Measurements from ENCODE around the gene RGS3.

The RGS3 gene

GRCh38 chr9:113623851-113624485, 160.4 kb downstream of the RGS3 start:
- ChIA-PET CTCF (interaction anchor here (0.7 to 19.1 kb wide), 3 partner anchors 11 to 32 kb away, joined by 3 to 134 read pairs (median 3); no protein-coding TSS in a partner anchor), POLR2A (interaction anchor here (1.3 kb wide), 1 partner anchor 9 kb away, joined by 4 read pairs; no protein-coding TSS in a partner anchor)
- no peak for TF ChIP-seq CTCF (IDR thresholded peaks at IDR 0.05; ENCODE audit: control extremely low read depth, extremely low read depth, low read depth, missing control alignments)
- no peak for DNase-seq (ENCODE audit: extremely low spot score)

- no peak for DNase-seq (ENCODE audit: extremely low spot score)
- POLR2A ChIA-PET = no interaction called here
- CTCF ChIA-PET = interaction anchor here (0.9 to 19.1 kb wide), 4 partner anchors 12 to 33 kb away, joined by 3 to 134 read pairs (median 4); no protein-coding TSS in a partner anchor
- no peak for TF ChIP-seq CTCF (IDR thresholded peaks at IDR 0.05; ENCODE audit: control extremely low read depth, extremely low read depth, low read depth, missing control alignments)
Measured at GRCh38 chr9:113624721-113625120, 161.2 kb downstream of the RGS3 start.

- no peak for TF ChIP-seq CTCF (IDR thresholded peaks at IDR 0.05; ENCODE audit: control extremely low read depth, extremely low read depth, low read depth, missing control alignments)
- CTCF ChIA-PET = interaction anchor here (1.1 to 19.1 kb wide), 4 partner anchors 10 to 34 kb away, joined by 3 to 134 read pairs (median 4); no protein-coding TSS in a partner anchor
- POLR2A ChIA-PET = no interaction called here
Measured at GRCh38 chr9:113625486-113625885, 162.0 kb downstream of the RGS3 start.

GRCh38 chr9:113626735-113627495, 163.4 kb downstream of the RGS3 start:
- DNase-seq (ENCODE audit: extremely low spot score) = no peak
- ChIA-PET POLR2A (no interaction called here), CTCF (interaction anchor here (0.9 to 19.1 kb wide), 3 partner anchors 8 to 37 kb away, joined by 3 to 134 read pairs (median 5); no protein-coding TSS in a partner anchor)
- TF ChIP-seq CTCF (IDR thresholded peaks at IDR 0.05; ENCODE audit: control extremely low read depth, extremely low read depth, low read depth, missing control alignments) = no peak

More at GRCh38 chr9:113625486-113625885, 162.0 kb downstream of the RGS3 start:
- no peak for DNase-seq (ENCODE audit: extremely low spot score)

- no peak for DNase-seq (ENCODE audit: extremely low spot score)
- ChIA-PET POLR2A (no interaction called here), CTCF (interaction anchor here (19.1 kb wide), 1 partner anchor 28 kb away, joined by 134 read pairs; no protein-coding TSS in a partner anchor)
- TF ChIP-seq CTCF (IDR thresholded peaks at IDR 0.05; ENCODE audit: control extremely low read depth, extremely low read depth, low read depth, missing control alignments) = no peak
Measured at GRCh38 chr9:113628621-113629020, 165.1 kb downstream of the RGS3 start.

GRCh38 chr9:113630386-113631136, 167.0 kb downstream of the RGS3 start:
- no peak for TF ChIP-seq CTCF (IDR thresholded peaks at IDR 0.05; ENCODE audit: control extremely low read depth, extremely low read depth, low read depth, missing control alignments)
- CTCF ChIA-PET = interaction anchor here (1.3 to 19.1 kb wide), 4 partner anchors 10 to 28 kb away, joined by 3 to 134 read pairs (median 4); no protein-coding TSS in a partner anchor
- POLR2A ChIA-PET = no interaction called here
- DNase-seq (ENCODE audit: extremely low spot score) = no peak

Measured in GM10248 (cell line).